HG03558 (cell line): Measurements from ENCODE around the gene CD160.

ENCODE experiments used
- ATAC-seq: cut with Tn5 transposase; IDR thresholded peaks from one replicate; pipeline ENCODE4 v1.9.1; 2021; ENCODE audit warnings: moderate number of reproducible peaks; ENCODE audit not compliant: unreplicated experiment; ENCODE audit errors: extremely low read depth

CD160 gene

DNA sequence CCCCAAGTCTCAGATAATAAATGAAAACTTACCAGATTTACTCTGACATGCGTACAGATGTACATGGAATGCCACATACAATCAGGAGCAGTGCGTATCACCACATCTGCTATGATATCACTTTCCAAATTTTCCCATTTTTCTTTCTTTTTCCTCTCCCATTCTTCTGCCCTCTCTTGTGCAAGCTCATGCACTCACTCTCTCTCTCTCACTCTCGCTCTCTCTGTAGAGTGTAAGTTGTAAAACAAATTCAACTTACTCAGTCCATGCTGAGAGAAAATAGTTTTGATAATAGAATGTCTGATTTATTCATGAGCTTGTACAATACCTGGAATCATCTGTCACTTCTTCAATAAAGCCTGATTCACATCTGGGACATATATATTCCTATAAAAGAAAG is 69.3 kb downstream of the CD160 start:
- no peak for ATAC-seq
